ENCODE data around the gene OR9Q1. TPM values are rescaled to one million over a fixed set of nuclear protein-coding genes. Genes with fewer than 3 reads are reported as not detected.

OR9Q1 gene
- total and polyA plus RNA-seq, 2 experiments from 2014 or later = not detected

GRCh38 chr11:58227956-58228615, 204.4 kb downstream of the OR9Q1 start:
- Mint-ChIP-seq H3K36me3 (ENCODE audit: low read depth) (no peaks in the 10 kb centered on the region; the same call in 2 of the 3 replicates), H3K27ac (no peak overlapping the region), H3K27me3 (ENCODE audit: insufficient read depth, low read depth, poor library complexity) (no peaks in the 10 kb centered on the region), H3K4me3 (no peak overlapping the region), H3K9me3 (no peaks in the 10 kb centered on the region; the same call in 2 of the 3 replicates), H3K4me1 (no peaks in the 10 kb centered on the region)
- Histone ChIP-seq H3F3A (replicated peaks; ENCODE audit: low read depth) (no peaks in the 10 kb centered on the region), H3K4me2 (no peak overlapping the region), H3K36me3 (ENCODE audit: insufficient read depth) (no peaks in the 10 kb centered on the region), H3K27ac (ENCODE audit: low read depth) (no peak overlapping the region), H4K20me1 (replicated peaks; ENCODE audit: insufficient read depth) (no peaks in the 10 kb centered on the region), H2AFZ (no peak overlapping the region), H3K4me1 (ENCODE audit: insufficient read depth) (no peaks in the 10 kb centered on the region), H3K4me3 (no peak overlapping the region), H3K9me2 (ENCODE audit: insufficient read depth) (no peaks in the 10 kb centered on the region), H3K27me3 (ENCODE audit: insufficient read depth) (no peaks in the 10 kb centered on the region), H3K79me2 (replicated peaks; ENCODE audit: insufficient read depth) (no peaks in the 10 kb centered on the region)
- no peak for DNase-seq (ENCODE audit: low spot score)
- ATAC-seq = no peak
- TF ChIP-seq POLR2AphosphoS5 (IDR thresholded peaks at IDR 0.05; ENCODE audit: low read depth) (no peak), STAT1 (IDR thresholded peaks at IDR 0.05; ENCODE audit: unreplicated experiment) (no peak), REST (IDR thresholded peaks at IDR 0.05; ENCODE audit: unreplicated experiment) (no peak), ZNF462 (CRISPR knock-in tag; IDR thresholded peaks at IDR 0.05) (no peak), ZNF331 (CRISPR knock-in tag; IDR thresholded peaks at IDR 0.05; ENCODE audit: low read depth) (no peak), CREB1 (CRISPR knock-in tag; IDR thresholded peaks at IDR 0.05; ENCODE audit: low read depth) (no peak)
- TF ChIP-seq, protein P1, sequence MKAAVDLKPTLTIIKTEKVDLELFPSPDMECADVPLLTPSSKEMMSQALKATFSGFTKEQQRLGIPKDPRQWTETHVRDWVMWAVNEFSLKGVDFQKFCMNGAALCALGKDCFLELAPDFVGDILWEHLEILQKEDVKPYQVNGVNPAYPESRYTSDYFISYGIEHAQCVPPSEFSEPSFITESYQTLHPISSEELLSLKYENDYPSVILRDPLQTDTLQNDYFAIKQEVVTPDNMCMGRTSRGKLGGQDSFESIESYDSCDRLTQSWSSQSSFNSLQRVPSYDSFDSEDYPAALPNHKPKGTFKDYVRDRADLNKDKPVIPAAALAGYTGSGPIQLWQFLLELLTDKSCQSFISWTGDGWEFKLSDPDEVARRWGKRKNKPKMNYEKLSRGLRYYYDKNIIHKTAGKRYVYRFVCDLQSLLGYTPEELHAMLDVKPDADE (IDR thresholded peaks at IDR 0.05) = no peak

Data from GM23338 (cell line).